ENCODE data around the gene TPK1.

The TPK1 gene

GRCh38 chr7:144606261-144606660, 229.6 kb downstream of the TPK1 start:
- Histone ChIP-seq H3K4me1 (no peaks in the 10 kb centered on the region), H3K4me2 (ENCODE audit: low read length) (no peak overlapping the region), H3K9me3 (ENCODE audit: control insufficient read depth, low read length) (no peaks in the 10 kb centered on the region), H3K27ac (no peak overlapping the region), H3K36me3 (ENCODE audit: control insufficient read depth, insufficient read depth, low read length) (no peaks in the 10 kb centered on the region), H3K27me3 (ENCODE audit: control insufficient read depth, insufficient read depth, low read length) (no peaks in the 10 kb centered on the region), H3K9ac (no peak overlapping the region), H3K79me2 (no peaks in the 10 kb centered on the region), H3K4me3 (ENCODE audit: low read depth, low read length) (no peak overlapping the region), H2AFZ (no peak overlapping the region)
- TF ChIP-seq CTCF (IDR thresholded peaks at IDR 0.05) = no peak

- no peak overlapping the region for H3K4me2 ChIP-seq (ENCODE audit: low read length)
- no peaks in the 10 kb centered on the region for H3K27me3 ChIP-seq (ENCODE audit: control insufficient read depth, insufficient read depth, low read length)
- no peaks in the 10 kb centered on the region for H3K79me2 ChIP-seq
- H3K9ac ChIP-seq = no peak overlapping the region
- no peak overlapping the region for H3K27ac ChIP-seq
- H3K36me3 ChIP-seq (ENCODE audit: control insufficient read depth, insufficient read depth, low read length) = peaks cover 2% of the 10 kb centered on the region
- no peaks in the 10 kb centered on the region for H3K4me1 ChIP-seq
- no peaks in the 10 kb centered on the region for H3K9me3 ChIP-seq (ENCODE audit: control insufficient read depth, low read length)
- H2AFZ ChIP-seq = no peak overlapping the region
- H3K4me3 ChIP-seq (ENCODE audit: low read depth, low read length) = no peak overlapping the region
- no peak for TF ChIP-seq CTCF (IDR thresholded peaks at IDR 0.05)
Measured at GRCh38 chr7:144596953-144597352, 238.9 kb downstream of the TPK1 start.

GRCh38 chr7:144594580-144594979, 241.3 kb downstream of the TPK1 start:
- Histone ChIP-seq H3K9me3 (ENCODE audit: control insufficient read depth, low read length) (no peaks in the 10 kb centered on the region), H3K27ac (no peak overlapping the region), H3K4me1 (no peaks in the 10 kb centered on the region), H3K27me3 (ENCODE audit: control insufficient read depth, insufficient read depth, low read length) (no peaks in the 10 kb centered on the region), H3K9ac (no peak overlapping the region), H3K4me3 (ENCODE audit: low read depth, low read length) (no peak overlapping the region), H3K79me2 (no peaks in the 10 kb centered on the region), H3K36me3 (ENCODE audit: control insufficient read depth, insufficient read depth, low read length) (peaks cover 2% of the 10 kb centered on the region), H2AFZ (no peak overlapping the region), H3K4me2 (ENCODE audit: low read length) (no peak overlapping the region)
- no peak for TF ChIP-seq CTCF (IDR thresholded peaks at IDR 0.05)

- no peak overlapping the region for H2AFZ ChIP-seq
- no peak overlapping the region for H3K9ac ChIP-seq
- H3K4me1 ChIP-seq = no peaks in the 10 kb centered on the region
- no peaks in the 10 kb centered on the region for H3K27me3 ChIP-seq (ENCODE audit: control insufficient read depth, insufficient read depth, low read length)
- H3K27ac ChIP-seq = no peak overlapping the region
- H3K9me3 ChIP-seq (ENCODE audit: control insufficient read depth, low read length) = no peaks in the 10 kb centered on the region
- H3K4me2 ChIP-seq (ENCODE audit: low read length) = no peak overlapping the region
- TF ChIP-seq CTCF (IDR thresholded peaks at IDR 0.05) = no peak
- H3K4me3 ChIP-seq (ENCODE audit: low read depth, low read length) = no peak overlapping the region
- no peaks in the 10 kb centered on the region for H3K79me2 ChIP-seq
- no peaks in the 10 kb centered on the region for H3K36me3 ChIP-seq (ENCODE audit: control insufficient read depth, insufficient read depth, low read length)
Measured at GRCh38 chr7:144588559-144589051, 247.2 kb downstream of the TPK1 start.

- no peak overlapping the region for H2AFZ ChIP-seq
- H3K9me3 ChIP-seq (ENCODE audit: control insufficient read depth, low read length) = no peaks in the 10 kb centered on the region
- no peak overlapping the region for H3K4me3 ChIP-seq (ENCODE audit: low read depth, low read length)
- H3K4me2 ChIP-seq (ENCODE audit: low read length) = no peak overlapping the region
- no peaks in the 10 kb centered on the region for H3K4me1 ChIP-seq
- no peak for TF ChIP-seq CTCF (IDR thresholded peaks at IDR 0.05)
- H3K79me2 ChIP-seq = no peaks in the 10 kb centered on the region
- no peaks in the 10 kb centered on the region for H3K27me3 ChIP-seq (ENCODE audit: control insufficient read depth, insufficient read depth, low read length)
- no peaks in the 10 kb centered on the region for H3K36me3 ChIP-seq (ENCODE audit: control insufficient read depth, insufficient read depth, low read length)
- no peak overlapping the region for H3K9ac ChIP-seq
- H3K27ac ChIP-seq = no peak overlapping the region
Measured at GRCh38 chr7:144587701-144588100, 248.2 kb downstream of the TPK1 start.
